ENCODE results near the gene FA2H. TPM values are rescaled to one million over a fixed set of nuclear protein-coding genes. Genes with fewer than 3 reads are reported as not detected.
A peak's percentile ranks its signal among the peaks of the same experiment; 100 is the strongest.

FA2H gene
- total and polyA plus RNA-seq, 2 donors (not counting 1 experiment from before 2014, with no cell fraction given): not detected

GRCh38 chr16:74761665-74762064, 13.0 kb downstream of the FA2H start:
- no peaks in the 10 kb centered on the region for H3K79me2 ChIP-seq (ENCODE audit: control insufficient read depth, insufficient read depth, low read length)
- H2AFZ ChIP-seq (ENCODE audit: low read length): no peak overlapping the region
- no peak overlapping the region for H3K27ac ChIP-seq (ENCODE audit: insufficient read depth, low read length)
- DNase-seq (ENCODE audit: low read depth in 2 of 2): peak in 1 of 2 donors; percentile 17
- H3K4me3 ChIP-seq (replicated peaks in 1 of 4; ENCODE audit: control extremely low read depth in 1 of 4, insufficient read depth in 1 of 4, low read depth in 3 of 4, low read length in 4 of 4): no peak overlapping the region
- no peaks in the 10 kb centered on the region for H4K20me1 ChIP-seq (ENCODE audit: control insufficient read depth, extremely low read depth, insufficient read depth, low read length)
- H3K4me1 ChIP-seq (ENCODE audit: control insufficient read depth, extremely low read depth, insufficient read depth, low read length): no peaks in the 10 kb centered on the region
- H3K9me3 ChIP-seq (ENCODE audit: control insufficient read depth, insufficient read depth, low read depth, low read length): no peaks in the 10 kb centered on the region
- TF ChIP-seq EZH2 (IDR thresholded peaks at IDR 0.05; ENCODE audit: low read length, missing control alignments) (no peak), CTCF (conservative IDR thresholded peaks at IDR 0.05 in 1 of 2, IDR thresholded peaks at IDR 0.05 in 1 of 2; ENCODE audit: low read depth in 1 of 2, low read length in 2 of 2) (no peak)
- no peak overlapping the region for H3K4me2 ChIP-seq (ENCODE audit: extremely low read depth, insufficient read depth, low read length)
- H3K9ac ChIP-seq (ENCODE audit: insufficient read depth, low read length): no peak overlapping the region
- H3K27me3 ChIP-seq (ENCODE audit: control insufficient read depth, insufficient read depth, low read length): no peaks in the 10 kb centered on the region
- no peaks in the 10 kb centered on the region for H3K36me3 ChIP-seq (ENCODE audit: control insufficient read depth, insufficient read depth, low read length)

- DNase-seq (ENCODE audit: low read depth in 2 of 2): peak; percentile 23 to 28
- Histone ChIP-seq H3K4me1 (ENCODE audit: control insufficient read depth, extremely low read depth, insufficient read depth, low read length) (no peaks in the 10 kb centered on the region), H3K27me3 (ENCODE audit: control insufficient read depth, insufficient read depth, low read length) (peaks cover 4% of the 10 kb centered on the region), H4K20me1 (ENCODE audit: control insufficient read depth, extremely low read depth, insufficient read depth, low read length) (no peaks in the 10 kb centered on the region), H3K4me2 (ENCODE audit: extremely low read depth, insufficient read depth, low read length) (no peak overlapping the region), H3K9me3 (ENCODE audit: control insufficient read depth, insufficient read depth, low read depth, low read length) (no peaks in the 10 kb centered on the region), H2AFZ (ENCODE audit: low read length) (no peak overlapping the region), H3K27ac (ENCODE audit: insufficient read depth, low read length) (no peak overlapping the region), H3K9ac (ENCODE audit: insufficient read depth, low read length) (no peak overlapping the region), H3K36me3 (ENCODE audit: control insufficient read depth, insufficient read depth, low read length) (no peaks in the 10 kb centered on the region), H3K79me2 (ENCODE audit: control insufficient read depth, insufficient read depth, low read length) (no peaks in the 10 kb centered on the region), H3K4me3 (replicated peaks in 1 of 4; ENCODE audit: control extremely low read depth in 1 of 4, insufficient read depth in 1 of 4, low read depth in 3 of 4, low read length in 4 of 4) (no peak overlapping the region)
- TF ChIP-seq CTCF (conservative IDR thresholded peaks at IDR 0.05 in 1 of 2, IDR thresholded peaks at IDR 0.05 in 1 of 2; ENCODE audit: low read depth in 1 of 2, low read length in 2 of 2): no peak
- no peak for TF ChIP-seq EZH2 (IDR thresholded peaks at IDR 0.05; ENCODE audit: low read length, missing control alignments)
Measured at GRCh38 chr16:74760007-74760767, 14.4 kb downstream of the FA2H start.

- H3K36me3 ChIP-seq (ENCODE audit: control insufficient read depth, insufficient read depth, low read length): no peaks in the 10 kb centered on the region
- TF ChIP-seq EZH2 (IDR thresholded peaks at IDR 0.05; ENCODE audit: low read length, missing control alignments) (no peak), CTCF (conservative IDR thresholded peaks at IDR 0.05 in 1 of 2, IDR thresholded peaks at IDR 0.05 in 1 of 2; ENCODE audit: low read depth in 1 of 2, low read length in 2 of 2) (no peak)
- no peak overlapping the region for H3K27ac ChIP-seq (ENCODE audit: insufficient read depth, low read length)
- no peaks in the 10 kb centered on the region for H3K4me1 ChIP-seq (ENCODE audit: control insufficient read depth, extremely low read depth, insufficient read depth, low read length)
- H3K4me3 ChIP-seq (replicated peaks in 1 of 4; ENCODE audit: control extremely low read depth in 1 of 4, insufficient read depth in 1 of 4, low read depth in 3 of 4, low read length in 4 of 4): no peak overlapping the region
- H4K20me1 ChIP-seq (ENCODE audit: control insufficient read depth, extremely low read depth, insufficient read depth, low read length): no peaks in the 10 kb centered on the region
- DNase-seq (ENCODE audit: low read depth in 2 of 2): no peak
- no peaks in the 10 kb centered on the region for H3K9me3 ChIP-seq (ENCODE audit: control insufficient read depth, insufficient read depth, low read depth, low read length)
- H3K4me2 ChIP-seq (ENCODE audit: extremely low read depth, insufficient read depth, low read length): no peak overlapping the region
- no peak overlapping the region for H2AFZ ChIP-seq (ENCODE audit: low read length)
- H3K27me3 ChIP-seq (ENCODE audit: control insufficient read depth, insufficient read depth, low read length): peaks cover 4% of the 10 kb centered on the region
- no peak overlapping the region for H3K9ac ChIP-seq (ENCODE audit: insufficient read depth, low read length)
- H3K79me2 ChIP-seq (ENCODE audit: control insufficient read depth, insufficient read depth, low read length): no peaks in the 10 kb centered on the region
Measured at GRCh38 chr16:74759564-74759963, 15.1 kb downstream of the FA2H start.
